GM12878 (cell line): ENCODE measurements around the gene ETFBKMT. TPM values are rescaled to one million over a fixed set of nuclear protein-coding genes. Genes with fewer than 3 reads are reported as not detected.
A peak's percentile ranks its signal among the peaks of the same experiment; 100 is the strongest.

ENCODE experiments used
- ATF2 ChIP-seq: IDR thresholded peaks from 2 replicates; pipeline ENCODE4 v1.6.1; 2012; ENCODE audit warnings: low read length, inconsistent platforms
- ATF3 ChIP-seq: IDR thresholded peaks from 2 replicates; pipeline ENCODE4 v1.6.1; 2011; ENCODE audit warnings: low read depth, mild to moderate bottlenecking, low read length, moderate library complexity, borderline replicate concordance; ENCODE audit errors: extremely low read depth
- ATF7 ChIP-seq: fragments of 450-650 bp; IDR thresholded peaks from 2 replicates; pipeline ENCODE4 v1.6.1; 2016; ENCODE audit warnings: low read depth, mild to moderate bottlenecking
- BCL3 ChIP-seq: IDR thresholded peaks from 2 replicates; pipeline ENCODE4 v1.6.1; 2011; ENCODE audit warnings: borderline replicate concordance, low read depth, mild to moderate bottlenecking, moderate library complexity, low read length; ENCODE audit not compliant: insufficient read depth, poor library complexity, severe bottlenecking
- CBX5 ChIP-seq: sonication (generic); IDR thresholded peaks from 2 replicates; pipeline ENCODE4 v1.6.1; 2016; ENCODE audit warnings: low read depth, moderate library complexity, mild to moderate bottlenecking, inconsistent platforms
- EED ChIP-seq: sonication (generic); IDR thresholded peaks from 2 replicates; pipeline ENCODE4 v1.6.1; 2016; ENCODE audit warnings: antibody characterized with exemption, low read depth
- KDM1A ChIP-seq: fragments of 200-600 bp; sonication (generic); IDR thresholded peaks from 2 replicates; pipeline ENCODE4 v1.6.1; 2016; ENCODE audit warnings: borderline replicate concordance
- NR2C1 ChIP-seq: fragments of 450-650 bp; IDR thresholded peaks from 2 replicates; pipeline ENCODE4 v1.6.1; 2017; ENCODE audit warnings: antibody characterized with exemption, mild to moderate bottlenecking, moderate library complexity
- PRDM15 ChIP-seq: fragments of 450-650 bp; formaldehyde crosslinking; IDR thresholded peaks from 2 replicates; pipeline ENCODE4 v1.4.0; 2020; ENCODE audit warnings: mild to moderate bottlenecking, moderate library complexity
- RAD21 ChIP-seq: IDR thresholded peaks from 2 replicates; pipeline ENCODE4 v1.6.1; 2011; ENCODE audit warnings: mild to moderate bottlenecking, low read depth, low read length, moderate library complexity; ENCODE audit not compliant: insufficient read depth
- RCOR1 ChIP-seq: conservative IDR thresholded peaks from 2 replicates; pipeline ENCODE4 v1.6.1; 2012; ENCODE audit warnings: low read depth, low read length, improper control_type of control experiment
- RUNX3 ChIP-seq: IDR thresholded peaks from 2 replicates; pipeline ENCODE4 v1.6.1; 2012; ENCODE audit warnings: low read length, inconsistent platforms
- SP1 ChIP-seq: IDR thresholded peaks from one replicate; pipeline ENCODE4 v1.6.1; 2011; ENCODE audit warnings: low read depth, low read length
- SPI1 ChIP-seq: IDR thresholded peaks from 2 replicates; pipeline ENCODE4 v1.6.1; 2011; ENCODE audit warnings: low read depth, mild to moderate bottlenecking, low read length, moderate library complexity, borderline replicate concordance; ENCODE audit not compliant: insufficient read depth
- YY1 ChIP-seq: IDR thresholded peaks from 2 replicates; pipeline ENCODE4 v1.6.1; 2011; ENCODE audit warnings: low read depth, mild to moderate bottlenecking, low read length
- ZNF592 ChIP-seq: fragments of 450-650 bp; IDR thresholded peaks from 2 replicates; pipeline ENCODE4 v1.6.1; 2017; ENCODE audit warnings: mild to moderate bottlenecking, moderate library complexity
- polyA plus RNA-seq, 11 experiments: library from polyadenylated mRNA; depleted of rRNA in 4 of 11; unstranded in 6 of 11; stranded (reverse) in 5 of 11; fragments of >200 nt; fragmentation: Nextera tagmentation in 4 of 11; fragmentation: Illumina TruSeq in 1 of 11; extraction: Ambion mirVana in 4 of 11; extraction: Trizol in 1 of 11; gene quantifications; 1 replicate in 1 of 11; 2 replicates in 10 of 11; pipeline versions ENCODE4 v1.2.1 to v1.2.3, GENCODE V29; 2011 to 2016; ENCODE audit warnings: inconsistent platforms in 2 of 11, missing spikeins in 2 of 11, low read depth in 1 of 11
- total RNA-seq, 4 experiments: library from RNA; depleted of rRNA in 3 of 4; stranded (reverse); fragments of >200 nt in 3 of 4; fragmentation: Illumina TruSeq in 1 of 4; extraction: Trizol in 1 of 4; gene quantifications; 2 replicates each; pipeline versions ENCODE4 v1.2.1 to v1.2.3, GENCODE V29; 2013 to 2021
- TF ChIP-seq, protein P1 (sequence below): fragments of 450-650 bp; IDR thresholded peaks from 2 replicates; pipeline ENCODE4 v1.6.1; 2017; ENCODE audit warnings: mild to moderate bottlenecking

ETFBKMT gene
- total and polyA plus RNA-seq, 10 of the 15 experiments (the other 5 are each of a cell fraction or from before 2014, with no cell fraction given), result 0.25 to 1.1 (median 0.65) TPM

DNA sequence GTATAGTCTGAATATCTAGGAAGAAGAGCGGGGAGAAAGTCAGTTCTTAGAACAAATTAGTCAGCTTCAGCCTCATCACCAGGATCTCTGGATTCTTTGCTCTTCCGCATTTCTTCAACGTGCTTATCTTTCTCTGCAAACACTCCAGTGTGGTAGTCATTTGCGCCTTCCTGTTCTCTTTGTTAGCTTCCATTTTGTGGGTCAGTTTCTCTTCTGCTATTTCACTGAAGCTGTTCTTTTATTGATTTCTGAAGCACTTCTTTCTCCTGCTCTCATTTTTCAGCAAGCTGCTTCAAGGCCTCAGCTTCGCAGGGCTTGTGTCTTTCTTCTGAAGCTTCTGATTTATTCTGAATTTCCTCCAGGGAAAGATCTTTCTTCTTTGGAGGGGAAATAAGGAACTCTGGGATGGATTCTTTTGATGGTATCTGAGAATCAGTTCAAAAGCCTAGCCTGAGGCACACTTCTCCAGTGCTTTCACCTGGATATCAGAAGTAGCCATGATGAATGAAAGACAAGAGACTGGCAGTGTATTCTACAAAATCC, 55.9 kb downstream of the ETFBKMT start (continued):
- TF ChIP-seq NR2C1 (no peak), YY1 (peak; percentile 92), ATF2 (peak; percentile 27; the same call in 1 of the 2 replicates), CBX5 (peak; percentile 89; the same call in 1 of the 2 replicates), SP1 (no peak), ZNF592 (no peak; the same call in 1 of the 2 replicates), RCOR1 (no peak), EED (peak; percentile 37; the same call in 1 of the 2 replicates), PRDM15 (no peak), ATF7 (peak; percentile 44), BCL3 (no peak), RAD21 (peak; percentile 13), RUNX3 (peak; percentile 58), ATF3 (no peak), KDM1A (no peak), SPI1 (peak; percentile 94)
- TF ChIP-seq, protein P1, sequence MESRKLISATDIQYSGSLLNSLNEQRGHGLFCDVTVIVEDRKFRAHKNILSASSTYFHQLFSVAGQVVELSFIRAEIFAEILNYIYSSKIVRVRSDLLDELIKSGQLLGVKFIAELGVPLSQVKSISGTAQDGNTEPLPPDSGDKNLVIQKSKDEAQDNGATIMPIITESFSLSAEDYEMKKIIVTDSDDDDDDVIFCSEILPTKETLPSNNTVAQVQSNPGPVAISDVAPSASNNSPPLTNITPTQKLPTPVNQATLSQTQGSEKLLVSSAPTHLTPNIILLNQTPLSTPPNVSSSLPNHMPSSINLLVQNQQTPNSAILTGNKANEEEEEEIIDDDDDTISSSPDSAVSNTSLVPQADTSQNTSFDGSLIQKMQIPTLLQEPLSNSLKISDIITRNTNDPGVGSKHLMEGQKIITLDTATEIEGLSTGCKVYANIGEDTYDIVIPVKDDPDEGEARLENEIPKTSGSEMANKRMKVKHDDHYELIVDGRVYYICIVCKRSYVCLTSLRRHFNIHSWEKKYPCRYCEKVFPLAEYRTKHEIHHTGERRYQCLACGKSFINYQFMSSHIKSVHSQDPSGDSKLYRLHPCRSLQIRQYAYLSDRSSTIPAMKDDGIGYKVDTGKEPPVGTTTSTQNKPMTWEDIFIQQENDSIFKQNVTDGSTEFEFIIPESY, result no peak
